Endothelial cell of umbilical vein (primary cell): ENCODE data around the gene MFNG. TPM values are rescaled to one million over a fixed set of nuclear protein-coding genes. Genes with fewer than 3 reads are reported as not detected.

Experiments used
- BruUV-seq: library from RNA; stranded (reverse); fragments of 400-500 nt; replicated peaks from 2 replicates; lab custom pipeline; 2021; lab: Mats Ljungman, UMichigan
- CTCF ChIA-PET: fragments of 300-600, 350-600 bp; sonication (Branson Sonifier 250); formaldehyde crosslinking; loops from one replicate; lab custom pipeline; 2021; ENCODE audit warnings: antibody characterized with exemption, inconsistent platforms; lab: Charles Lee
- POLR2A ChIA-PET: fragments of 300-600, 350-600 bp; sonication (Branson Sonifier 250); formaldehyde crosslinking; loops from one replicate; lab custom pipeline; 2021; ENCODE audit warnings: antibody characterized with exemption, inconsistent platforms; lab: Charles Lee
- DNase-seq: peaks from one replicate; pipeline ENCODE4 v3.0.0-alpha.2; 2011; ENCODE audit warnings: low read depth, low spot score
- FAIRE-seq: peaks from 2 replicates; lab custom pipeline; 2011; peaks lifted over from hg19 to GRCh38; lab: Jason Lieb, UNC
- H2AFZ ChIP-seq: 2 replicates; pipeline ENCODE4 v1.6.0; 2012; ENCODE audit warnings: low read depth, low read length, control low read depth, inconsistent platforms
- H3K27ac ChIP-seq: 2 replicates; pipeline ENCODE4 v1.5.1; 2011; ENCODE audit warnings: low read depth, mild to moderate bottlenecking, control low read depth, low read length, moderate library complexity; ENCODE audit not compliant: insufficient read depth
- H3K27me3 ChIP-seq, 2 experiments: 2 replicates each; pipeline versions ENCODE4 v1.6.0 to v1.6.1; 2011; ENCODE audit warnings: low read length in 2 of 2, mixed read lengths in 1 of 2; ENCODE audit not compliant: control insufficient read depth in 2 of 2, insufficient read depth in 2 of 2
- H3K36me3 ChIP-seq, 2 experiments: 2 replicates in 1 of 2; 3 replicates in 1 of 2; pipeline ENCODE4 v1.5.1; 2011; ENCODE audit warnings: low read length in 2 of 2, mild to moderate bottlenecking in 1 of 2, moderate library complexity in 1 of 2; ENCODE audit not compliant: control insufficient read depth in 2 of 2, insufficient read depth in 2 of 2; ENCODE audit errors: extremely low read depth in 1 of 2
- H3K4me1 ChIP-seq: 3 replicates; pipeline ENCODE4 v1.5.1; 2011; ENCODE audit warnings: mild to moderate bottlenecking, low read length; ENCODE audit not compliant: control insufficient read depth, insufficient read depth; ENCODE audit errors: extremely low read depth
- H3K4me2 ChIP-seq: 2 replicates; pipeline ENCODE4 v1.6.1; 2011; ENCODE audit warnings: low read length, control low read depth, mixed read lengths; ENCODE audit not compliant: insufficient read depth
- H3K4me3 ChIP-seq, 3 experiments: fragments of 200-600 bp in 1 of 3; sonication (generic), shearing (Covaris generic) in 1 of 3; replicated peaks in 1 of 3; 2 replicates each; pipeline ENCODE4 v1.5.1; 2011 to 2016; ENCODE audit warnings: control low read depth in 3 of 3, low read length in 3 of 3, mild to moderate bottlenecking in 2 of 3, inconsistent platforms in 1 of 3, low read depth in 1 of 3, moderate library complexity in 1 of 3; ENCODE audit not compliant: insufficient read depth in 1 of 3
- H3K79me2 ChIP-seq: 2 replicates; pipeline ENCODE4 v1.6.0; 2012; ENCODE audit warnings: low read length, inconsistent platforms; ENCODE audit not compliant: control insufficient read depth, insufficient read depth
- H3K9ac ChIP-seq: replicated peaks from 2 replicates; pipeline ENCODE3; 2011; ENCODE audit warnings: low read length, control low read depth; ENCODE audit not compliant: insufficient read depth; ENCODE audit errors: extremely low read depth
- H3K9me1 ChIP-seq: replicated peaks from 3 replicates; pipeline ENCODE4 v1.6.0; 2011; ENCODE audit warnings: mild to moderate bottlenecking, low read length; ENCODE audit not compliant: control insufficient read depth, insufficient read depth; ENCODE audit errors: extremely low read depth
- H3K9me3 ChIP-seq: replicated peaks from 2 replicates; pipeline ENCODE4 v1.5.1; 2012; ENCODE audit warnings: low read length, inconsistent platforms; ENCODE audit not compliant: control insufficient read depth, insufficient read depth
- H4K20me1 ChIP-seq: replicated peaks from 2 replicates; pipeline ENCODE3; 2011; ENCODE audit warnings: mild to moderate bottlenecking, low read length; ENCODE audit not compliant: control insufficient read depth, insufficient read depth; ENCODE audit errors: extremely low read depth
- CTCF ChIP-seq, 2 donors: IDR thresholded peaks; 1 replicate in 1 of 2; 2 replicates in 1 of 2; pipeline ENCODE4 v1.5.1; 2011; ENCODE audit warnings: low read length in 2 of 2, mild to moderate bottlenecking in 2 of 2, moderate library complexity in 2 of 2, control low read depth in 1 of 2, inconsistent platforms in 1 of 2, low read depth in 1 of 2; ENCODE audit not compliant: insufficient read depth in 1 of 2; ENCODE audit errors: extremely low read depth in 1 of 2
- EZH2 ChIP-seq: IDR thresholded peaks from 2 replicates; pipeline ENCODE4 v1.6.1; 2012; ENCODE audit warnings: borderline replicate concordance, low read depth, mild to moderate bottlenecking, moderate library complexity, low read length, inconsistent platforms; ENCODE audit not compliant: severe bottlenecking
- FOS ChIP-seq: IDR thresholded peaks from 2 replicates; pipeline ENCODE4 v1.6.1; 2011; ENCODE audit warnings: mild to moderate bottlenecking, low read length, moderate library complexity, borderline replicate concordance; ENCODE audit not compliant: insufficient read depth
- GATA2 ChIP-seq: IDR thresholded peaks from 2 replicates; pipeline ENCODE4 v1.7.0; 2011; ENCODE audit warnings: low read depth, mild to moderate bottlenecking, moderate library complexity, mixed read lengths, low read length; ENCODE audit not compliant: insufficient read length, insufficient read depth
- JUN ChIP-seq: IDR thresholded peaks from 2 replicates; pipeline ENCODE4 v1.6.1; 2011; ENCODE audit warnings: borderline replicate concordance, low read depth; ENCODE audit not compliant: insufficient read length, insufficient read depth
- MAX ChIP-seq: IDR thresholded peaks from 2 replicates; pipeline ENCODE4 v1.6.1; 2011; ENCODE audit not compliant: insufficient read depth, insufficient read length
- MYC ChIP-seq: IDR thresholded peaks from one replicate; pipeline ENCODE4 v1.6.1; 2011; ENCODE audit warnings: mild to moderate bottlenecking, low read depth, low read length
- POLR2A ChIP-seq: IDR thresholded peaks from 2 replicates; pipeline ENCODE4 v1.6.1; 2012; ENCODE audit warnings: low read depth, mild to moderate bottlenecking, control low read depth, low read length
- dilution Hi-C: fragments of 300-500 bp; cut with MboI; formaldehyde crosslinking; loops from one replicate; pipeline ENCODE4 v1.15.0; 2019; ENCODE audit warnings: low sequenced_read_pairs; ENCODE audit not compliant: extremely low pct_ligation_motif_present
- intact Hi-C: fragments of 100-400 bp; cut with micrococcal nuclease; formaldehyde crosslinking; loops from one replicate; pipeline ENCODE4 v1.10.0; 2022
- polyA plus RNA-seq, 4 experiments: library from polyadenylated mRNA; depleted of rRNA in 3 of 4; stranded (reverse) in 3 of 4; unstranded in 1 of 4; fragments of >200 nt; gene quantifications; 2 replicates each; pipeline versions ENCODE4 v1.2.1 to v1.2.3, GENCODE V29; 2011 to 2012; ENCODE audit warnings: missing spikeins in 1 of 4
- total RNA-seq: library from RNA; stranded (reverse); gene quantifications from 2 replicates; pipeline ENCODE4 v1.2.3, GENCODE V29; 2021

Gene MFNG
- total and polyA plus RNA-seq, 2 donors (not counting 3 experiments of a cell fraction or from before 2014, with no cell fraction given) = 188 to 257 TPM

DNA sequence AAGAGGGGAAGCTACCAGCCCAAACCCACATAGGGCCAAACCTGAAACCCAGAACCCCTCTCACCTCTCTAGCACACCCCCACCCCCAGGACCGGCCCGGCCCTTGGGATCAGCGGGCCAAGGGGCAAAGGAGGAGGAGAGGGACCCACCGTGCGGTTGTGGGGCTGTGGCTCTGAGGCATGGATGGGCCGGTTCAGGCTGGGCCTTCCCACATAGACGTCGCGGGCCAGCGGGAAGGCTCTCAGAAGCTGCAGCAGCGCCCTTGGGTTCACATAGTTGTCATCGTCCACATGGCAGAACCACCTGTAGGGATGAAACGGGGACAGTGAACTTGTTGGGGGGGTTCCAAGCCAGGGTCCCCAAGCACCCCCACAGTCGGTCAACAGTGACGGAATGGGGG is 7.0 kb downstream of the MFNG start:
- Histone ChIP-seq H3K27me3 (no peaks in the 10 kb centered on the region), H3K9ac (no peak overlapping the region), H3K4me1 (peaks cover 14% of the 10 kb centered on the region), H3K4me2 (no peak overlapping the region), H3K9me1 (no peaks in the 10 kb centered on the region), H3K79me2 (peaks cover 51% of the 10 kb centered on the region), H3K9me3 (no peaks in the 10 kb centered on the region), H3K4me3 (no peak overlapping the region), H3K36me3 (peaks cover 5 to 49% of the 10 kb centered on the region in 2 experiments), H3K27ac (no peak overlapping the region), H4K20me1 (no peaks in the 10 kb centered on the region), H2AFZ (no peak overlapping the region)
- dilution Hi-C loops = no loop called here
- POLR2A ChIA-PET = no interaction called here
- FAIRE-seq = no peak
- CTCF ChIA-PET = no interaction called here
- TF ChIP-seq CTCF (IDR thresholded peaks at IDR 0.05; ENCODE audit: extremely low read depth in 1 of 2, insufficient read depth in 1 of 2, low read depth in 1 of 2, low read length in 2 of 2) (no peak), GATA2 (no peak), FOS (no peak), MYC (no peak), EZH2 (no peak), JUN (no peak), MAX (no peak), POLR2A (no peak)
- intact Hi-C loops = no loop called here
- BruUV-seq = no TSS peak
- no peak for DNase-seq
